AG04450 (cell line): Measurements from ENCODE around the gene EIF2D. TPM values are rescaled to one million over a fixed set of nuclear protein-coding genes. Genes with fewer than 3 reads are reported as not detected.

Experiments
- CTCF ChIA-PET: fragments of 300-600, 350-600 bp; formaldehyde crosslinking; extraction: SDS; loops from one replicate; lab custom pipeline; 2022; ENCODE audit warnings: antibody characterized with exemption, inconsistent platforms; lab: Charles Lee
- POLR2A ChIA-PET: fragments of 350-600 bp; formaldehyde crosslinking; extraction: SDS; loops from one replicate; lab custom pipeline; 2021; ENCODE audit warnings: antibody characterized with exemption, inconsistent platforms; lab: Yijun Ruan, JAX
- DNase-seq: peaks from one replicate; pipeline ENCODE4 v3.0.0-alpha.2; 2011; ENCODE audit warnings: low read depth, low spot score
- H3K27ac ChIP-seq: one replicate; pipeline ENCODE4 v1.5.1; 2012; ENCODE audit warnings: low read depth, low read length, control low read depth
- H3K27me3 ChIP-seq: one replicate; pipeline ENCODE4 v1.6.0; 2012; ENCODE audit warnings: low read length; ENCODE audit not compliant: control insufficient read depth, insufficient read depth
- H3K4me3 ChIP-seq: 2 replicates; pipeline ENCODE4 v1.5.1; 2011; ENCODE audit warnings: mild to moderate bottlenecking, low read depth, low read length, control low read depth
- H3K9me3 ChIP-seq: 2 replicates; pipeline ENCODE4 v1.5.1; 2012; ENCODE audit warnings: low read length; ENCODE audit not compliant: control insufficient read depth, insufficient read depth
- CTCF ChIP-seq: IDR thresholded peaks from 2 replicates; pipeline ENCODE4 v1.5.1; 2011; ENCODE audit warnings: low read depth, low read length, control low read depth, inconsistent platforms
- polyA plus RNA-seq: library from polyadenylated mRNA; depleted of rRNA; stranded (reverse); fragments of >200 nt; gene quantifications from 2 replicates; pipeline ENCODE4 v1.2.3, GENCODE V29; 2011

EIF2D gene
- polyA plus RNA-seq, 1 experiment, result 74.0 TPM

GRCh38 chr1:206575894-206576737 lies 36.1 kb downstream of the EIF2D start:
- POLR2A ChIA-PET, result interaction anchor here (1.2 kb wide), 1 partner anchor 72 kb away, joined by 4 read pairs; no protein-coding TSS in a partner anchor
- peaks cover 3% of the 10 kb centered on the region for H3K27me3 ChIP-seq
- no peak overlapping the region for H3K4me3 ChIP-seq
- no peak for TF ChIP-seq CTCF
- H3K27ac ChIP-seq, result no peak overlapping the region
- no peak for DNase-seq
- no peaks in the 10 kb centered on the region for H3K9me3 ChIP-seq
- CTCF ChIA-PET, result interaction anchor here (0.9 to 5.2 kb wide), 6 partner anchors 7 to 97 kb away, joined by 3 to 24 read pairs (median 6); no protein-coding TSS in a partner anchor

- DNase-seq, result peak; percentile 73
- Histone ChIP-seq H3K9me3 (no peaks in the 10 kb centered on the region), H3K4me3 (no peak overlapping the region), H3K27me3 (peaks cover 3% of the 10 kb centered on the region), H3K27ac (peak overlapping the region; percentile 39)
- TF ChIP-seq CTCF, result no peak
- POLR2A ChIA-PET, result interaction anchor here (1.2 kb wide), 1 partner anchor 71 kb away, joined by 4 read pairs; no protein-coding TSS in a partner anchor
- CTCF ChIA-PET, result interaction anchor here (0.9 to 5.2 kb wide), 6 partner anchors 8 to 96 kb away, joined by 3 to 24 read pairs (median 6); no protein-coding TSS in a partner anchor
Measured at GRCh38 chr1:206575165-206575893, 36.9 kb downstream of the EIF2D start.

GRCh38 chr1:206573762-206574161 lies 38.5 kb downstream of the EIF2D start:
- CTCF ChIA-PET, result interaction anchor here (1.7 to 5.2 kb wide), 2 partner anchors 10 to 29 kb away, joined by 9 to 24 read pairs; no protein-coding TSS in a partner anchor
- no peak overlapping the region for H3K4me3 ChIP-seq
- POLR2A ChIA-PET, result no interaction called here

GRCh38 chr1:206573319-206573718 lies 38.9 kb downstream of the EIF2D start:
- CTCF ChIA-PET, result interaction anchor here (0.5 to 5.2 kb wide), 3 partner anchors 10 to 57 kb away, joined by 3 to 24 read pairs (median 9); no protein-coding TSS in a partner anchor
- no peak for TF ChIP-seq CTCF
- Histone ChIP-seq H3K4me3 (no peak overlapping the region), H3K27me3 (peaks cover 3% of the 10 kb centered on the region), H3K9me3 (no peaks in the 10 kb centered on the region; the same call in 1 of the 2 replicates), H3K27ac (no peak overlapping the region)
- DNase-seq, result no peak
- POLR2A ChIA-PET, result no interaction called here

More at GRCh38 chr1:206573762-206574161, 38.5 kb downstream of the EIF2D start:
- Histone ChIP-seq H3K9me3 (no peaks in the 10 kb centered on the region), H3K27ac (no peak overlapping the region), H3K27me3 (peaks cover 3% of the 10 kb centered on the region)
- no peak for DNase-seq
- TF ChIP-seq CTCF, result no peak
